Activated naive CD4-positive, alpha-beta T cell treated with anti-CD3 and anti-CD28 coated beads, Interleukin-2, amount 50 U/mL, for 72 hours (primary cell): ENCODE data around the gene PIP4K2B. TPM values are rescaled to one million over a fixed set of nuclear protein-coding genes. Genes with fewer than 3 reads are reported as not detected.
A peak's percentile ranks its signal among the peaks of the same experiment; 100 is the strongest.
"Not testable (repeated sequence)": the region's sequence is repeated elsewhere in the genome, so short reads cannot be mapped to it uniquely, and the experiment has no call there.

Source experiments
- ATAC-seq, 2 donors: fragments of 150-1000 bp; cut with Tn5 transposase; 2 replicates each; pipeline ENCODE4 v1.10.0; 2021; ENCODE audit warnings: mild to moderate bottlenecking in 2 of 2, moderate library complexity in 2 of 2
- DNase-seq, 2 donors: peaks; one replicate each; pipeline ENCODE4 v3.0.0; 2021 to 2022; ENCODE audit warnings: low spot score in 2 of 2
- H3K27ac Mint-ChIP-seq, 2 donors: one replicate each; pipeline ENCODE4 v1.8.0; 2022; ENCODE audit warnings: mild to moderate bottlenecking in 2 of 2, mixed read lengths in 2 of 2
- H3K36me3 Mint-ChIP-seq, 2 donors: one replicate each; pipeline ENCODE4 v1.8.0; 2022; ENCODE audit warnings: mixed read lengths in 2 of 2
- H3K9me3 Mint-ChIP-seq, 2 donors: one replicate each; pipeline ENCODE4 v1.8.0; 2022; ENCODE audit warnings: mixed read lengths in 2 of 2
- total RNA-seq, 2 donors: library from RNA; stranded (reverse); gene quantifications; one replicate each; pipeline ENCODE4 v1.2.3, GENCODE V29; 2022

Gene PIP4K2B
- 10 to 100 TPM; 38.4 to 45.5 TPM for total RNA-seq

GRCh38 chr17:38799501-38800236 is at the start of gene PIP4K2B:
TSS of gene PIP4K2B (minus strand) at chr17:38799556. CDS start at chr17:38799424, 132 bp downstream.
- peaks cover 22 to 41% of the 10 kb centered on the region in 2 donors for H3K36me3 Mint-ChIP-seq
- H3K9me3 Mint-ChIP-seq = no peaks in the 10 kb centered on the region
- H3K27ac Mint-ChIP-seq = peak within 1 kb of the TSS; percentile 95 to 98
- ATAC-seq = peak; percentile 83 to 87
- peak; percentile 87 to 92 for DNase-seq

DNA sequence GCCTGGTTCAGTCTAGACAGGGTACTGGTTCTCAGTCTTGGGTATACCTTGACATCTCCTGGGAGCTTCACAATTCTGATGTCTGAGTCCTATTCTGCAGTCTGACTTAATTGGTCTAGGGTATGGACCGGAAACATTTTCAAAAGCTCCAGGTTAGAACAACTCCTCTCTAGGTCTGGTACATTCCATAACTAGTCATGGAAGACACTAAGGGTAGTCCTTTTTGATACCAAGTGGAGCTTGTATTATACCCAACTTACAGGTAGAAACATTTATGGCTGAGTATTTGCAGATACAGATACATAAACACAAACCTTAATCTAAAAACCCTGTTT is 49.2 kb upstream of the PIP4K2B start:
- no peak for ATAC-seq
- no peak overlapping the region for H3K27ac Mint-ChIP-seq
- H3K36me3 Mint-ChIP-seq = peaks cover 44 to 51% of the 10 kb centered on the region in 2 donors

DNA sequence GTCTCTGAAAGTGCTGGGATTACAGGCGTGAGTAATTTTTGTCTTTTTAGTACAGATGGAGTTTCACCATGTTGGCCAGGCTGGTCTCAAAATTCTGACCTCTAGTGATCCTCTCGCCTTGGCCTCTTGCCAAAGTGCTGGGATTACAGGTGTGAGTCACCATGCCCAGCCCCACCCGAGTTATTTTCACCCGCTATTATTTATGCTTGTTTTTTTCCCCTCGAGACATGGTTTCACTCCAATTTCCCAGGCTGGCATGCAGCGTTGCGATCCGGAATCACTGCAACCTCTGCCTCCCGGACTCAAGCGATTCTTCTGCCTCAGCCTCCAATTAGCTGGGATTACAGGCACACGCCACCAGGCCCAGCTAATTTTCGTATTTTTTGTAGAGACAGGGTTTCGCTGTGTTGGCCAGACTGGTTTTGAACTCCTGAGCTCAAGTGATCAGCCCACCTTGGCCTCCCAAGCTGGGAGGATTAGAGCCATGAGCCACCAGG is 45.0 kb upstream of the PIP4K2B start:
- ATAC-seq = no peak

More for the DNA sequence above, 49.2 kb upstream of the PIP4K2B start:
- no peak for DNase-seq
- H3K9me3 Mint-ChIP-seq = no peaks in the 10 kb centered on the region

DNA sequence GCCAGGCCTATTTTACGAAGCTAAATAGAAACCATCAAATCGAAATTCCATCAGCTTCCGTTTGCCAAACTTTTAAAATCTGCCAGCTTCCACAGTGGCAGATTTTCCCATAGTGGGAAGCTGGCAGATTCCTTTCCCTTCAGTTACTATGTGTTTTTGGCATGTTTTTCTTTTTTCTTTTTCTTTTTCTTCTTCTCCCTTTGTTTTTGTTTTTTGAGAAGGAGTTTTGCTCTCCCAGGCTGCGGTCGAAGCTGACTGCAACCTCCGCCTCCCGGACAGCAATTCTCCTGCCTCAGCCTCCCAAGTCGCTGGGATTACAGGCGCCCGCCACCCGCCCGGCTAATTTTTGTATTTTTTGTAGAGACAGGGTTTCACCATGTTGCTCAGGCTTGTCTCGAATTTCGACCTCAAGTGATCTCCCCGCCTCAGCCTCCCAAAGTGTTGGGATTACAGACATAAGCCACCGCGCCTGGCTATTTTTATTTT is 26.4 kb upstream of the PIP4K2B start:
- peaks cover 6 to 9% of the 10 kb centered on the region in 2 donors for H3K36me3 Mint-ChIP-seq
- H3K27ac Mint-ChIP-seq = peak overlapping the region; percentile 98 to 100
- H3K9me3 Mint-ChIP-seq = no peaks in the 10 kb centered on the region
- ATAC-seq = no peak
- DNase-seq = no peak

More for the DNA sequence above, 45.0 kb upstream of the PIP4K2B start:
- DNase-seq = no peak
- no peak overlapping the region for H3K27ac Mint-ChIP-seq
- peaks cover 6 to 10% of the 10 kb centered on the region in 2 donors for H3K36me3 Mint-ChIP-seq
- no peaks in the 10 kb centered on the region for H3K9me3 Mint-ChIP-seq

- DNase-seq = peak; percentile 98
- Mint-ChIP-seq H3K27ac (peak within 1 kb of the TSS; percentile 98 to 100), H3K36me3 (peaks cover 6 to 9% of the 10 kb centered on the region in 2 donors), H3K9me3 (no peaks in the 10 kb centered on the region)
- peak; percentile 86 to 90 for ATAC-seq
Observed at GRCh38 chr17:38824899-38825761, 25.8 kb upstream of the PIP4K2B start, which contains the start of gene CWC25. TSS of gene CWC25 (minus strand) at chr17:38825321. CDS start at chr17:38825183, 138 bp downstream.

DNA sequence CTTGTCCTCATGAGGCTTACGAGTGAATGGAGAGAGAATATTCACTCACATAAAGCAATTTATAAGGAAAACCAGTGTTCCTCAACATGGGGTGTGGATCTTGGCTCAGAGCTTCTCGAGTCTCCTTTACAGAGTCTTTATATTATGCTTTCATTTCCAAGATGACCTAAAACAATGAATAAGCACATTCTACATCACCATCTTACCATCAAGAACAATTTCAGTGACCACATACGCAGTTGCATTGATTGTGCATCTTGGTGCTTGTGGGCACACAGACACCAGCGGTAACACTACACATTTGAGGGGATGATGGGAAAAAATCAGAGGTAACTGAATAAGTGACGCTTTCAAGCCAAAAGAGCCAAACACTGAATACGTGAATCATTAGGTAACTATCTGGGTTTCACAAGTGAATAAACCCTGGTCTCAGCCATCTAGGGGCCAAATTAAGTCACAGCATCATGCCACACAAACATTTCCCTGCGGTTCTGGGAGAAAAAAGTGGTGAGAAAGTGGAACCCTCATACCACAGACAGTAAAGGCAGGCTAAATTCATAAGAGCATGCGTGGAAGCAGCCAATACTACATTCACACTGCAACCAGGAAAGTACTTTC is 16.3 kb upstream of the PIP4K2B start:
- ATAC-seq (peak; percentile 82 to 83), DNase-seq (peak in 1 of 2 donors; percentile 17)
- Mint-ChIP-seq H3K9me3 (no peaks in the 10 kb centered on the region), H3K27ac (peak overlapping the region in 1 of 2 donors; percentile 66), H3K36me3 (peaks cover 5 to 12% of the 10 kb centered on the region in 2 donors)

DNA sequence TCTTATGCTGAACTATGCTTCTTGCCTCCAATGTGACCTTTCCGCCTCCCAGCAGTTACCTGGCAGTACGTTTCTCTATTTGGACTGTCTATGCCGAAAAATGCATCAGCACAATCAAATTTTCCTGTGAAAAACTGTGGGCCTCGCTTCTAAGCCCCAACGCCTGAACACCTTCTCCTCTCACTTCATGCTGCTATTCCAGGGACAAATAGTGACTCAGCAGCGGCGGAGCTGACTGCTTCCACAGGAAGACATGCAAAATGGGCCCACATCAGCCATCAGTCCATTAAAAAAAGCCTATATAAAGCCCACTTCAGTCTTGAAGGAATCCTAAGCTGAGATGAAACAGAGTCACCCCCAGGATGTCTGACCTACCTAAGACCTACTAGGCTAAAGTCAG is 10.5 kb upstream of the PIP4K2B start:
- H3K36me3 Mint-ChIP-seq = peaks cover 12 to 14% of the 10 kb centered on the region in 2 donors
- H3K27ac Mint-ChIP-seq = no peak overlapping the region
- H3K9me3 Mint-ChIP-seq = no peaks in the 10 kb centered on the region
- ATAC-seq = no peak
- no peak for DNase-seq

GRCh38 chr17:38800237-38800760 is 943 bp upstream of the PIP4K2B start:
- no peak for DNase-seq
- Mint-ChIP-seq H3K36me3 (peaks cover 22 to 41% of the 10 kb centered on the region in 2 donors), H3K9me3 (no peaks in the 10 kb centered on the region), H3K27ac (peak overlapping the region; percentile 88 to 95)
- ATAC-seq = no peak

GRCh38 chr17:38798614-38799500 is 499 bp downstream of the PIP4K2B start:
- Mint-ChIP-seq H3K9me3 (no peaks in the 10 kb centered on the region), H3K27ac (peak overlapping the region; percentile 95 to 98), H3K36me3 (peaks cover 22 to 36% of the 10 kb centered on the region in 2 donors)
- DNase-seq (peak; percentile 47 to 67), ATAC-seq (peak; percentile 22 to 59)

- no peak for DNase-seq
- H3K36me3 Mint-ChIP-seq = peaks cover 22 to 32% of the 10 kb centered on the region in 2 donors
- peak overlapping the region in 1 of 2 donors; percentile 95 for H3K27ac Mint-ChIP-seq
- H3K9me3 Mint-ChIP-seq = no peaks in the 10 kb centered on the region
- ATAC-seq = no peak
Observed at GRCh38 chr17:38797828-38798227, 1.5 kb downstream of the PIP4K2B start.

DNA sequence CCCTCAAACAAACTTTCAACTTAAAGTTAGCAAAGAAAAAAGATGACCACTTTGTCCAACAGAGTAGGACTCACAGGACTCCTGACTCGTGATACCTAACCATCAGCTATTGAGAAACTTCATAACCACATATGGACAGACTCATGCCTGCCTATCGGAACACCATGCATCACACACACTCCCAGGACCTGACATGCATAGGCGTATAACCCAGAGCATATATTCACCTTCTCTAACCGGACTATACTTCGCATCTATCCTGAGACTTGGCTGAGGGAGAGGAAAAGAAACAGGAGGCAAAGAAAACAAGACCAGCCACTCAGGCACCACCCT is 2.2 kb downstream of the PIP4K2B start:
- ATAC-seq (no peak), DNase-seq (no peak)
- H3K9me3 Mint-ChIP-seq = no peaks in the 10 kb centered on the region
- peaks cover 22 to 30% of the 10 kb centered on the region in 2 donors for H3K36me3 Mint-ChIP-seq
- peak overlapping the region in 1 of 2 donors; percentile 95 for H3K27ac Mint-ChIP-seq

DNA sequence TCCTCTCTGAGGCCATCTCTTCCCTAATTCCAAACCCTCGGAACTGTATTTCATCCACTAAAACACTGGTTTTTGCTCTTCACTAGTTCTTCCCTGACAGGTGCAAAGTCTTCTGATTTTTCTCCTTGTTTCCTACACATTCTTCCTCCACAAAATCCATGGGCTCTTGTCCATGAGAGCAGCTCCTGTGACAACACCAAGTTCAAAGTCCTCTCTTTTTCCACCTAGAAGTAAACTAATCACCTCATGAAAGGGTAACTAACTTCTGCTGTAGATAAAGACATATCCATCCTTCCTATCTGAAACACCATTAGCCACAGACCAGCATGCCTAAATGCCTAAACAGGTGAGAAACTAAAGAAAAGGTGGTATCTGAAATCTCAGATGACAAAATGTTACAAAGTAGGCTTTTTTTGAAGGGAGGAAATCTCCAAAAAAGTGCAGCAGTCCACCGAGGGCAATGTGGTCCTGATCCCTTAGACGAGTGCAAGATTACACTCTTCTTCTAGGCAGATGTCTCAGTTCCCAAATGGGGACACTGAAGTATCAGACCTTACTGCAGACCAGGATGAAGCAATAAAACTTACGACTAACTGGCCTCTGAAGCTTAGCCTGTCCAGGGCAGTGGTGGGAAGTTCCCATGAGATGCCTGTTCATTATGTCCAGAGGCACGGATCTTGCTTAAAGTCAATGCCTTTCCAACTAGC is 2.8 kb downstream of the PIP4K2B start:
- Mint-ChIP-seq H3K27ac (peak overlapping the region in 1 of 2 donors; percentile 95), H3K9me3 (no peaks in the 10 kb centered on the region)

GRCh38 chr17:38794221-38794620 is 5.1 kb downstream of the PIP4K2B start:
- H3K36me3 Mint-ChIP-seq = peaks cover 17 to 19% of the 10 kb centered on the region in 2 donors
- H3K9me3 Mint-ChIP-seq = no peaks in the 10 kb centered on the region
- DNase-seq (no peak), ATAC-seq (no peak)
- no peak overlapping the region for H3K27ac Mint-ChIP-seq

More for the DNA sequence above, 2.8 kb downstream of the PIP4K2B start:
- no peak for DNase-seq
- H3K36me3 Mint-ChIP-seq = peaks cover 22 to 25% of the 10 kb centered on the region in 2 donors
- ATAC-seq = no peak

DNA sequence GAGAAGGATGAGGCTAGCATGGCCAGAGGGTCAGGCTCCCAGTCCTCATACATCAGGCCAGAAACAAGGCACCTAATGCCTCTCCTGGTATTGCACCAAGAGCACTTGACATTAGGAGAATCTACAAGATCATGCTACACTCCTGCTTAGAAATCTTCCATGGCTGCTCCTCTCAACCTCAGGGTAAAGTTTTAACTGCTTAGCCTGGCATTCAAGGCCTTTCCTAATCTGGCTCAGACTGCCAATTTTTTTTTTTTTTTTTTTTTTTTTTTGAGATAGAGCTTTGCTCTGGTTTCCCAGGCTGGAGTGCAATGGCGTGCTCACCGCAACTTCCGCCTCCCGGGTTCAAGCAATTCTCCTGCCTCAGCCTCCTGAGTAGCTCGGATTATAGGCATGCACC is 8.2 kb downstream of the PIP4K2B start:
- no peak overlapping the region for H3K27ac Mint-ChIP-seq
- DNase-seq = no peak
- no peaks in the 10 kb centered on the region for H3K9me3 Mint-ChIP-seq
- H3K36me3 Mint-ChIP-seq = peaks cover 0 to under 1% of the 10 kb centered on the region in 2 donors
- no peak for ATAC-seq

GRCh38 chr17:38790148-38790707 is 9.1 kb downstream of the PIP4K2B start:
- not testable (repeated sequence) for H3K9me3 Mint-ChIP-seq, H3K36me3 Mint-ChIP-seq, ATAC-seq, H3K27ac Mint-ChIP-seq, DNase-seq
